GM19372 (cell line): ENCODE data around the gene ERFE.
"Not testable (repeated sequence)": the region's sequence is repeated elsewhere in the genome, so short reads cannot be mapped to it uniquely, and the experiment has no call there.

Source experiments
- ATAC-seq: cut with Tn5 transposase; IDR thresholded peaks from one replicate; pipeline ENCODE4 v1.9.1; 2021; ENCODE audit warnings: mild to moderate bottlenecking, low read depth, moderate library complexity; ENCODE audit not compliant: unreplicated experiment

The ERFE gene

DNA sequence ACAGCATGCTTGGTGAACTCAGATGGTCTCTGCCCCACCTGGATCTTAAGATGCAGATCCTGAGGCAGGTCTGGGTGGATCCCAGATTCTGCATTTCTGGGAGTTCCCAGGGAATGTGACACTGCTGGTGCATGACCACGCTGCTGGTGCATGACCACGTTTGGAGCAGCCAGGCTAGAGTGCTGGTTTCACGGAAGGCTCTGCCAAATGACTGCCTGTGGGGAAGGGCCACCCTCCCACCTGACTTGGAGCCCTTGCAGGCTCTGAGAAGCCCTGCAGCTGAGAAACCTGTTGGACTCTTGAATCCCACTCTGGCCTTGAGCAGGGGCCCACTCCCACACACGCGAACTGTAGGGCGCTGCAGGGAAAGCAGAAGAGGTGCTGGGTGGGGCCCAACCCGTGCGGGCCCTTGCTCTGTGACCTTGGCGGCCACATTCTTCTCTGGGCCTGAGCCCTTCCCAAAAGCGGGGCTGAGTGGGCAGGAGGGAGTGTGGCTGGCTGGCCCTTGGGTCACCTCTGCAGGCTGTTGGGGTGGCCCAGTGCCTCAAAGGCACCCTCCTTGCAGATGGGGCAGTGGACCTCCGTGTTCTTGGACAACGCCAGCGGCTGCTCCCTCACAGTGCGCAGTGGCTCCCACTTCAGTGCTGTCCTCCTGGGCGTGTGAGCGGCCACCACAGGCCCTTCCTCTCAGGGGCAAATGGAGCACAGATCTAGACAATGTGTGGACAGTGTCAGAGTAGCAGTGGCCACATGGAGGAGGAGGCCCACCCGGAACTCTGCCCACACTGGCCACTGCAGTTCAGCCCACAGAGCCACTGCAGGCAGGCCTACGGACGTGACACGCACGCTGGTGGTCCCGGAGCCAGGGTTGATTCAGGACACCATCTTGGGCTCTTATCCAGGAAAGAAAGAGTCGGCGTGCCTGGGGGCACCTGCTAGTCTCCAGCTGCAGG, 7.9 kb downstream of the ERFE start:
- no peak for ATAC-seq

DNA sequence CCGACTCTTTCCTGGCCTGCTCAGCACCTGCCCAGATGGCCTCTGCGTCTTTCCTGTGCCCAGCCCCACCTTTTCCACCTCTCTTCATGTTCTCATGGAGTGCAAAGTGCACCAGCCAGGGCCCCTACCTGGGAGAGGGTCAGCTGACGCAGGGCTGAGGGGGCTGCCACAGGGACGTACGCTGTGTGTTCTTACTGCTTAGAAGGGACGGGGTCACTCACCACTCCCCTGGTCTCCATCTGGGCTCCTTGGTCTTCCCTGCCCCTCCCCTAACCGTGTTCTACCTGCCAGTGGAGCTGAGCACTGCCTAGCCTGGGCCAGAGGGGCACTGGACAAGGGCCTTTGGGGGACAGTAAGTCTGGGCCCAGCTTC, 8.6 kb downstream of the ERFE start:
- no peak for ATAC-seq

DNA sequence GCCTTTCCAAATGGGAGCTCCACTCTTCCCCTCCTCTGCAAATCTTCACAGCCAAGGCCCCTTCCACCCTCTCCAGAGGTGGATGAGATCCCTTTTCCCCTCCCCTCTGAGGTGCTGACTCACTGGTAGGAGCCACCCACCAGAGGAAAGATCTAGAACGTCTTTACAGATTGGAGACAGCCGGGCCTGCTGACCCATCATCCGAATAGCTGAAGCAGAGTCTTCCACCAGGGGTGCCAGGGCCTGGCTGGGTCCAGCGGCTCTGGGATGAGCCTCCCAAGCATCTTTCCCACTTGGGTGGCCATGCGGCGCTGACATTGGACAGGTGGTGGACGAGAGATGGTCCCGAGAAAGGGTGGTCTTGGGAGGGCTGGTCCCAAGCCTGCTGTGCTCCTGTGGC, 9.0 kb downstream of the ERFE start:
- no peak for ATAC-seq

DNA sequence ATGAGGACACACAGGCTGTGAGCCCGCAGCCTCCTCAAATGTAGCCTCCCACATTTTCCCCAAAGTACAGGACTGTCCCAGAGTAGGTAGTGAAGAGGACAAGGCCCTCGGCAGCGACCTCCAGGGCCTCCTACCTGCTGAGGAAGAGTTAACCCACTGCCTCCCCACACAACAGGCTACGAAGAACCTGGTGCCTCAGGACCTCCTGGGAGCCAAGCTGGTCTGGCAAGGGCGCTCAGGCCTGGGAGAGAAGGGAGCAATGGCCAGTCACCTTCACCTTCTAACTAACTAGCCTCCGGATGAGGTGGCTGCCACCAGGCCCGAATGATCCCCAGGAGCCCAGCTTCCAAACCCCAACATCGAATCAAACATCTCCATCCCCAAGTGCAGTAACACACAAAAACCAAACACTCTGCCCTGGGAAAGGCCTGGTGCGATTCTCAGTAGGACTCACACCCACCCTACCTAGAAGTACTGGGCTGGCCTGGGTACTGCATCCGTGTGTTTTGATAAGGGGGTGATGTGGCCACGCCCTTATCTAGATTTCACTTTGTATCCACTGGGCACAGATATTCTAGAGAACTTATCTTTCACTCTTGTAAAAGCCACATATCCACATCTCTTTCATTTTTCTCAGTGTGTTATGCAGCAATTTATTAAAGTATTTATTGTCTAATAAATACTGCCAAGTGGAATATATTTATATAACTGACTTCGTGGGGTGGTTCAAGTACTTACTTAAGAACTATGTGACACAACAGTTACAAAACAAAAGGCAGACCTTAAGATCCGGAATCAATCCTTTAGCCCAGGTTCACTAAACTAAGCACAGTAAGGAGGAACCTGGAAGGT, 9.7 kb downstream of the ERFE start:
- ATAC-seq: no peak

DNA sequence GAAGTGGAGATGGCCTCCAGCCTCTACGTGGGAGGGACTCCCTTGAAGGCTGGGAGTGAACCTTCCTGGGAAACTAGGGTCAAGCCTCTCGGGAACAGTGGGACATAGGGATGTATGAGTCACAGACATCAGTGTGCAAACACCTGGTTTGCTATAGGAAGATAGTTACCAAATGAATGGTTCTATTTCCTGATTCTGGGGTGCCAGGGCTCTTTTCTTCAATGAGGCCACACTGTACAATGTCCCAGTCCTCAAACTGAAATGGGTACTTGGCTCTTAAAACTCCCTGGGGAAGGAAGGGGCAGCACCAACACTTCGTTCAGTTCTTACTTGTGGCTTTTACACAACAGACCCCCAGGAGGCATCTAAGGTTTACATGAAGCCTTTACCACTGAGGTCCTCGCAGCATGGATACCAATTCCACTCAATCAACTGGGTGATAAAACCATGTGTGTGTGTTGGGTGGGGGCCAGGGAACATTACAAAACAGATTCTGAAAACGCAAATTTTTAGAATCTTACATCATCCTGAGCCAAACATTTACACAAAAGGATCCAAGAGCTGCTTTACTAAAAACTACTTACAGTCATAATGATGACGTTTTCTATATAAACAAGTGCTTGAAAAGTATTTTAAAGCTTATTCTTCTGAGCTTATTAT, 10.4 kb downstream of the ERFE start:
- ATAC-seq: no peak

DNA sequence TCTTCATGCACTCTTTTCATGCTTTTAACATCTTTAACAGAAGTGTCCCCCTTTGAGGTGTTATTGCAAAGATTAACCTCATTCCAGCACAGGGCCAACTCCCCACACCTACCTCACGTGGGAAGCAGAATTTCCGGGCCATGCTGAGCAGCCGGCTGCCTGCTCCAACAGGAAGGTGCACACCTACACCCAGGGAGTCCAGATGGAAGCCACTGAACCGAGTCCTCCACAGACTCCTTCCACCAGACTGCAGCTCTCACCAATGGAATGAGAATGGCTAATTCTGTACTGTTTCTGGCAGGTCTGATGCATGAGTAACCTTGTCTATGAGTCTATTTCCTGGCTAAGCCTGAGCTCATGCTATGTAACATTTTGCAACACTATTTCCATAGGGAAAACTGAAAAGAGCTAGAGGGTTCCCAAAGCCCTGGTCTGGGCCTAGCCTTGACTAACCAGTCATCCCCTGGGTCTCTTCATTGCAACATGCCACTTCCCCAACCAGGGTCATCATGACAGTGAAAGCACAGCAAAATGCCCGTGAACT, 11.0 kb downstream of the ERFE start:
- no peak for ATAC-seq

GRCh38 chr2:238170386-238171071, 11.8 kb downstream of the ERFE start:
- ATAC-seq: no peak

DNA sequence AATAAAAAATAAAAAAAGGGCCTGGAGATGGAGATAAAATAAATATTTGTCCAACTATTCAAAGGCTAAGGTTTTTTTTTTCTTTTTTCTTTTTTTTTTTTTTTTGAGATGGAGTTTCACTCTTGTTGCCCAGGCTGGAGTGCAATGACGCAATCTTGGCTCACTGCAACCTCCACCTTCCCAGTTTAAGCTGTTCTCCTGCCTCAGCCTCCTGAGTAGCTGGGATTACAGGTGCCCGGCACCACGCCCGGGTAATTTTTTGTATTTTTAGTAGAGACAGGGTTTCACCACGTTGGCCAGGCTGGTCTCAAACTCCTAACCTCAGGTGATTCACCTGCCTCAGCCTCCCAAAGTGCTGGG, 12.3 kb downstream of the ERFE start:
- not testable (repeated sequence) for ATAC-seq

GRCh38 chr2:238171575-238172187, 12.9 kb downstream of the ERFE start:
- no peak for ATAC-seq

GRCh38 chr2:238172439-238172838, 13.7 kb downstream of the ERFE start:
- ATAC-seq: no peak

- no peak for ATAC-seq
Observed at GRCh38 chr2:238173692-238174091, 14.9 kb downstream of the ERFE start.

DNA sequence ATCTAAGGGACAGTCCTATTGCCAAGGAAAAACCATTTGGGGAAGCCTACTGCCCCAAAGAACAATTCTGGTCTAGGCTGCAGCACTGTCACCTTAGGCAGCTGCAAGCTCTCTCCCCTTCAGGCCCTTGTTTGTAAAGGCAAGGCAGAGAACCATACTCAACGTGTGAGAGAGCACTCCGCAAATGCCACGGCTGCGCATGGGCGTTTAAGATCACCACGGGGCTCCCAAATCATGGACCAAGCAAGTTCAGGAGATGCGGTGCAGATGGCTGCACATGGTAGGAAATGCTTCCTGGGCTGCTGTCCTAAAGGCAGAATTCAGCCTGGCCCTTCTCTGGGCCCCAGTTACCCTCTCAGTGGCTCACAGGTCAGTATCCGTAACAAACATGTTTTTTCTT, 15.5 kb downstream of the ERFE start:
- no peak for ATAC-seq

DNA sequence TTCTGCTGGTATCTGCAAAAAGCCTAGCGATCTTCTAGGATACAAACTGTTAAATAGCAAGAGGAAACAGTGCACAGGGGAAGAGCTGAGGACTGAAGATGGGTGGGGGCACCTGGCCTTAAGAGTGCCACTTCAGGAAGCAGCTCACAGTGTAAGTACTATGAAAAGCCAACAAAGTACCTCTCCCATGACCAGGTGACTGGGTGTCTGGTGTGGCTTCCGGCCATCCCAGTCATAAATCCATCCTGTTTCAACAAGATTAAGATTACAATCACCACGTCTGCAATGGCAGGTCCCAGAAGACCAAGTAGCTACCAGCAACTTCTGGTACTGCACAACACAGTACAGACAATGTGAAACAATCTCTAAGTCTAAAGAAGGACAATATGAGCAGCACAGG, 15.9 kb downstream of the ERFE start:
- no peak for ATAC-seq

DNA sequence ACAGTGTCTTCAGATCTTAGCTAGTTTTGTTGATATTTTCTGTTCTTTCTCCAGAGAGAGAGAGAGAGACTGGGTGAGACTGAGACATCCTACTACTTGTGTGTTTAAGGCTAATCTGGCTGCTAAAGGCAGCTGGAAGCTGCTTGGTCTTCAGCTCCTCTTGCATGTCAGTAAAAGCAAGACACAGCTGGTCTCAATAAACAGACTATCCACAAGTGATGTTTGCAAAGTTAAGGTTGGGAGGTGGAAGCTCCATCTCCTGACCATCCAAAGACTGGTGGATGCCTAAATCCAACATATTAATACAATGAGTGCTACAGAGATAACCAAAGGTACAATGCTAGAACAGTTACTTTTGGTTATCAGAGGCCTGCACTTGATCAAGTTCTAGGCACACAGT, 17.8 kb downstream of the ERFE start:
- no peak for ATAC-seq

GRCh38 chr2:238180554-238180953, 21.8 kb downstream of the ERFE start:
- ATAC-seq: no peak

- ATAC-seq: no peak
Observed at GRCh38 chr2:238182362-238182761, 23.6 kb downstream of the ERFE start.

DNA sequence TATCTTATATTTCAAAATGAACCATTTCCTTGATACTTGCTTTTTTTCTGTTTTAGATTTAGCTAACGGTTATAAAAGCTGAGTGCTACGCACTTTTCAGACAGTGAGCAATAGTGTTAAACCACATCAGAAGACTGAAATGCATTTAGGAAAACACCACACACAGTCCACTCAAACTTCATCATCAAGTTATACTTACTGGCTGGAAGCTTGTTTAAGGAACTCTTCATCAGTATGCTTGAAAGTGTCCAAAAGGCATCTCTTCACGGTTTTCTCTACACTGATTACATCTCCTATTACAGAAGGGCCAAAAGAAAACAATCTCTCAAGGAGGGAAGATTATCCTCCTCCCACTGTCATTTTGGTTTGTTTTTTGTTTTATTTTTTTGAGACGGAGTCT, 25.1 kb downstream of the ERFE start:
- no peak for ATAC-seq

DNA sequence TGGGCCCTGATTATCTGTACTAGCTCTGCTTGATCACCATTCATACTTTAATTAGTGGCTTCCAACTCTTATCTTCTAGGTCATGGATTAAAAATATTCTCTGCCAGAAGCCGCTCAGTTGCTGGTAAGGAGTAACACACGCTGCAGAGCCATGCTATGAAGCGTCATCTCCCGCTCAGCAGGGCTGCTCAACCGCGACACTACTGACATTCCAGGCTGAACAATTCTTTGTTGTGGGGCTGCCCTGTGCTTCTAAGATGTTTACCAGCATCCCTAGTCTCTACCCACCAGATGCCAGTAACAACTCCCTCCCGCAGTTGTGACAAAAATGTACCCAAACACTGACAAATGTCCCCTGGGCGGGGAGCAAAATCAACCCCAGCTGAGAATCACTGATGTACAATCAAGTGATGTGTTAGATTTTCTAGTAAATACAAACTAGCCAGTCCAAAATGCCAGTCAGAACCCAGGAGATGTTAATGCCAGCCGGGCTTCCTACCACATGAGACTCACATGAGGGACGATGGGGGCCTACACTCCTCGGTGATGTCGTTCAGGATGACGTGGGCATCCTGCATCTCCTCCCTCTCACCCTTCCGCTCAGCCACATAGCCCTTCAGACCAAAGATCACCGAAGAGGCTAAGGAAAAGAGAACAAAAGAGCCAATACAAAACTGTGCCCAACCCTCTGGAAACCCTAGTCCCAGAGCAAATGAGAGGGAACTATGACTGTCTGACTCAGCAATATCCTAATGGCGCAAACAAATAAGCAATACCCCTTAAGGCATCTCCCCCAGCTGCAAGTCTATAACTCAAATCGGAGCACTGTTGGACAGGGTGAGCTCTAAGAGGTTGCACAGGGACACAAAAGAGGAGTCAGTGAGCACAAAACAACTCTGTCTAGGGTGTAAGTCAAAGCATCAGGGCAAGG, 29.1 kb downstream of the ERFE start:
- ATAC-seq: no peak

GRCh38 chr2:238190445-238190844, 31.7 kb downstream of the ERFE start:
- ATAC-seq: no peak
